ENCODE measurements around the gene CHADL.
A peak's percentile ranks its signal among the peaks of the same experiment; 100 is the strongest.
"Not testable (repeated sequence)": the region's sequence is repeated elsewhere in the genome, so short reads cannot be mapped to it uniquely, and the experiment has no call there.

The CHADL gene

DNA sequence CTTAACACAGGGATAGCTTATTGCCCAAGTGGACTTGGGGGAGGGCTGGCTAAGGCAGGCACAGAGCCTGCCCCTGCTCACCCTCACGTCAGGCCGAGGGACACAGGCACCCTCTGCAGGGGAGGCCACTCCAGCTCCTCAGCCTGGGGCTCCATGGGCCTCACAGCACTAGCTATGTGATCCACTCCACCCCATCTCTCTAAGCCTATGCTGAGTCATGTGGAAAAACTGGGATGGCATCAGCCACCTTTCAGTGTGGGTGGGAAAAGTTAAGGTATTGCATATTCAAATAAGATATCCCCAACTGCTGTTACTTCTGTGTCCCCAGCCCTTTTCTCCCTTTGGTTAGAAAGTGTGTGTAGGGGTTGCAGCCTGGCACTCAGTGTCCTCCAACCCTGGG is 23.0 kb upstream of the CHADL start:
- no peaks in the 10 kb centered on the region for H3K4me1 Mint-ChIP-seq
- peaks cover 4% of the 10 kb centered on the region for H3K36me3 Mint-ChIP-seq
- H3K4me3 Mint-ChIP-seq, result no peak overlapping the region
- no peak overlapping the region for H3K27ac Mint-ChIP-seq
- H3K9me3 Mint-ChIP-seq, result no peaks in the 10 kb centered on the region
- H3K27me3 Mint-ChIP-seq, result no peaks in the 10 kb centered on the region

DNA sequence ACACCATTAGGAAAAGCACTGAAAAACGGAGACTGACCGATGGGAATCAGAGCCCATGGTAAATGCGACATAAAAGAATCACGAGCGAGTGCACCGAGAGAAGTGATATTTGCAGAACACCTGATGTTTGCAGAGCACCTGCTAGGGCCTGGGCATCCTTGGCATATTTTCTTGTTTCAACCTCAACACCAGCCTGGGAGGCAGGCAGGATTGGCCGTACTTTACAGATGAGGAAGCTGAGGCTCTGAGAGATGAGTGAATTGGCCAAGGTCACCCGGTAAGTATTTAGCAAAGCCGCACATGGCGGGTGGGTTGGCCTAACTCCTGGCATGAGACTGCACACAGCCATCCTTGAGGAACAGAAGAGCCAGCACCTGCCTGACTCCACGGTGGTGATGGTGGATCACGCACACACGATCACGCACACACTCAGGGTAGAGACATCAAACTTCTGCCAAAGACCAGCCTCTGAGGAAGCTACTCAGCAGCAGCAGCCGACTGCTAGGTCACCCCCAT is 21.6 kb upstream of the CHADL start:
- H3K27ac Mint-ChIP-seq, result no peak overlapping the region
- no peaks in the 10 kb centered on the region for H3K27me3 Mint-ChIP-seq
- no peak overlapping the region for H3K4me3 Mint-ChIP-seq
- no peaks in the 10 kb centered on the region for H3K4me1 Mint-ChIP-seq
- no peaks in the 10 kb centered on the region for H3K9me3 Mint-ChIP-seq
- H3K36me3 Mint-ChIP-seq, result peaks cover 2% of the 10 kb centered on the region

DNA sequence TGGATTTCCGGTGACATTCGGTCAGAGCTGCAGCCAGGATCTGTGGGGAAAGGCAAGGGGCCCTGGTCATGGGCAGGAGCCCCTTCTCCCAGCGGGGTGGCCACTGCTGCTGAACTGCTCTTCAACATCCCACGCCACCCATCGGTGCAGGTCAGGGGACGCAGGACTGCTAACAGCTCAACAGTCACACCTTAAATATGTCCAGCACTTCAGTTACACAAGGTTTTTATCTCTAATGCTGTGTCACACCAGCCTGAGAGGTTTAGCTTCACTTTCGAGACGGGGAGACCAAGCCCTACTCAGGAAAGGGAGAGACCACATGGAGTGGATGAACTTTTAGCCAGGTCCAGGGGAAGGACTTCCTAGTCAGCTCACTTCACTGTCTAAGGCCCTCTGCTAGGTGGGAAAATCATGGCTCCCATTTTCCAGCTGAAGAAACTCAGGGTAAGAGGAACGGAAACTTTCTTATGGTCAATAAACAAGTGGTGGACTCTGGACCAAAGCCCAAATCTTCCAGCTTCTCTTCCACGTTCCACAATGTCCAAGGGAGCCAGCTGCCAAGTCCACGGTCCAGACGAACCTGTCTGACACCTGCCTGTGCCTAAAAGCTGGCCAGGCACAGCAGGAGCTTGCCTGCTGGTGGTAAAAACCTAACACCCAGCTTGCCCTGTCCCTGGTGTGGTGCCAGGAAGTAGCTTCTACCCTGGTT is 21.0 kb upstream of the CHADL start:
- H3K27me3 Mint-ChIP-seq, result no peaks in the 10 kb centered on the region
- no peaks in the 10 kb centered on the region for H3K4me1 Mint-ChIP-seq
- no peak overlapping the region for H3K4me3 Mint-ChIP-seq
- no peak overlapping the region for H3K27ac Mint-ChIP-seq
- no peaks in the 10 kb centered on the region for H3K9me3 Mint-ChIP-seq
- peaks cover 2% of the 10 kb centered on the region for H3K36me3 Mint-ChIP-seq

DNA sequence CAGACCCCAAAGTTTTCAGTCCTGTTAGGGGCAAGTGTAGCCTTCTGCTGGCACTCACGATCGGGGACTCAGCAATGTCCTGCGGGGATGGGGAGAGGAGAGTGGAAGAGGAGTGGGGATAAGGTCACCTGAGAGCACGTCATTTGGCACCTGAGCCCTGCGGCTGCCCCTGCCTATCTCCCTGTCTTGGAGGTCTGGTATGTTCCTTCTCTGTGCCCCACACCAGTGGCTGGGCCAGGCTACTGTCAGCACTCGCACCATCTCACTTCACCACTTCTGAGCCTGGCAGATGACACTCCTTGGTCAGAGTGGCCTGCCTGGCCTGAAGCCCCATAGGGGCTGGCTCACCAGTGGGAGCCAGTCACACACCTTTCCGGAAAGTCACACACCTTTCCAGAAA is 20.1 kb upstream of the CHADL start:
- Mint-ChIP-seq H3K36me3 (peaks cover 2% of the 10 kb centered on the region), H3K27ac (no peak overlapping the region), H3K4me3 (no peak overlapping the region), H3K4me1 (no peaks in the 10 kb centered on the region), H3K27me3 (no peaks in the 10 kb centered on the region), H3K9me3 (no peaks in the 10 kb centered on the region)

DNA sequence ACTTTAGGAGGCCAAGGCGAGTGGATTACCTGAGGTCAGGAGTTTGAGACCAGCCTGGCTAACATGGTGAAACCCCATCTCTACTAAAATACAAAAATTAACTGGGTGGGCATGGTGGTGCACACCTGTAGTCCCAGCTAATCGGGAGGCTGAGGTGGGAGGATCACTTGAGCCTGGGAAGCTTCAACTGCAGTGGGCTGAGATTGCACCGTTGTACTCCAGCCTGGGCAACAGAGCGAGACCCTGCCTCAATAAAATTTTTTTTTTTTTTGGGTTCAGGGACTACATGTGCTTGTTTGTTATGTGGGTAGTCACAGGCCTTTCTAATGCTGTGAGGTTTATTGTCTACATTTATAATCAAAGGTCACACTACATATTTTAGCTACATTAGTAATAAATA is 19.0 kb upstream of the CHADL start:
- not testable (repeated sequence) for H3K36me3 Mint-ChIP-seq

DNA sequence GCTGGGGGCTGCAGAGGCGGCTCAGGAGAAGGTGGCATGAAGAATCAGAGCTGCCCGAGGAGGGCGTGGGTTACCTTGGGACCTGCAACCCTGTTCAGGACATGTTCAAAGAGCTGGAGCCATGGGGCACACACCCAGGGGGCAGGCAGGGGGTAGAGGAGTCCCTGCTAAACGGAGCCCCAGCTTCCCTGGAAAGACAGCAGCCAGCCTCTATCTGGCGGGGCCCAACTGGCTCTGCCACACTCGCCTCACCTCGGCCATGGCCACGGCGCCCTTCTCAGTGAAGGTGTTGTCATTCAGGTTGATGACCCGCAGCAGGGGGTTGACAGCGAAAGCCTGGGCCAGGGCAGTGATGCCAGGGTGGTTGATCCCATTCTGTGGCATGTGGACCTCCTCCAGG is 17.0 kb upstream of the CHADL start:
- Mint-ChIP-seq H3K27ac (no peak overlapping the region), H3K27me3 (no peaks in the 10 kb centered on the region), H3K4me3 (no peak overlapping the region), H3K4me1 (no peaks in the 10 kb centered on the region), H3K9me3 (no peaks in the 10 kb centered on the region), H3K36me3 (no peaks in the 10 kb centered on the region)

More for the DNA sequence above, 19.0 kb upstream of the CHADL start:
- not testable (repeated sequence) for H3K4me3 Mint-ChIP-seq, H3K27ac Mint-ChIP-seq, H3K27me3 Mint-ChIP-seq, H3K9me3 Mint-ChIP-seq, H3K4me1 Mint-ChIP-seq

DNA sequence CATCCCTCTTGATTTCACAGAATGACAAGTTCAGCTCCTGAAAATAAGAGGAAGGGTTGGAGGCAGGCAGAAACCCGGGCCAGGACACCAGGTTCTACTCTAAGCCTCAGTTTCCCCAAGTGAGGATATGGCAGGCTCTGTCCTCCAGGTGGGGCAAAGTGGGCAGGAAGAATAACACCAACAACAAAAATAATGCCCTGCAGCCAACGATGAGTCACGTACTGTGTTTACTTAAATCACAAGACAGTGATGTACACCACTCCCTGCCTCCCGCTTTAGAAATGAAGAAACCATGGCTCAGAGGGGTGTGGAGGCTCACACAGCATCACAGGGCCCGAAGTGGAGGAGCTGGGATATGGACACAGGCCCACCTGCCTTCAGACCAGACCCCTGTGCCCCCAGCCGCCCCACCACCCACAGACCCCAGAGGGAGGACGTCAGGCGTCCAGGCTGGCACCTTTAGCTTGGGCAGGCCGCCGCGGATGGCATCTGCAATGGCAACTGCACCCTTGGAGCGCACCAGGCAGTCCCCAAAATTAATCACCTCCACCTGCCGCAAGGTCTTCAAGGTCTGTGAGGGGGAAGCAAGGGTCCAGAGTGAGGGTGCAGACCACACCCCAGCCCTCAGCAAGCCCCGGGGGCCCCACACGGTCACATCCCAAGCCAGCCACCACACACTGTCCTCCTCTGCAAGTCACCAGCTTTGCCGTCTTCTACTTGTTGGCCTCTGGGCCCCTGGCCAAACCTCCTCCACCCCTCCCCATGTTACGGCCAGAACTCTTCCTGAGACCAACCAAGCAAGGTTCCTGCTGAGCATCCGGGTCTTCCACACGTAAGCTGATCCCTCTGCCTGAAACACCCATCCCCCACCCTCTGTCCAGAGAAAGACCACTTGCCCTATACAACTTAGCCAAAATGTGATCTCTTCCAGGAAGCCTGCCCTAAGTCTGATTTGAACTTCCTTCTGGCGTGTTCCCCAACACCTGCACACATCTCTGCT is 15.8 kb upstream of the CHADL start:
- no peak overlapping the region for H3K27ac Mint-ChIP-seq

DNA sequence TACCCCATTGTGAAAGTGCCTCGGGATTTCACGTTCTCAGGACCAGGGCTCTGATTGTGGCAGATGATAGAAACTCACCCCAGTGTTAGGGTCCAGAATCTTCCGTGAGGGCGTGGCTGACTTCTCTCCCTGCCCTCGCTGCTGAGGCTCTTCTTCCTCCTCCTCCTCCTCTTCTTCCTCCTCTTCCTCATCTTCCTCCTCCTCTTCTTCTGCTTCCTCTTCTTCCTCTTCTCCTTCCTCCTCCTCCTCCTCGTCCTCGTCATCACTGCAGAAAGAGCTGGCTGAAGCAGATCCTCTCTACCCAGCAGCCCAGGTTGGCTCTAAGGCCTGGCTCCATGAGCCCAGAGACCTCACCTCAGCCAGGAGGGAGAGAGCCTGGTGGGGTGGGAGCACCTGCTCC is 13.5 kb upstream of the CHADL start:
- H3K9me3 Mint-ChIP-seq, result no peaks in the 10 kb centered on the region
- H3K36me3 Mint-ChIP-seq, result no peaks in the 10 kb centered on the region
- H3K4me3 Mint-ChIP-seq, result no peak overlapping the region
- no peaks in the 10 kb centered on the region for H3K4me1 Mint-ChIP-seq
- no peaks in the 10 kb centered on the region for H3K27me3 Mint-ChIP-seq
- no peak overlapping the region for H3K27ac Mint-ChIP-seq

More for the DNA sequence above, 15.8 kb upstream of the CHADL start:
- H3K4me1 Mint-ChIP-seq, result no peaks in the 10 kb centered on the region
- no peaks in the 10 kb centered on the region for H3K36me3 Mint-ChIP-seq
- H3K4me3 Mint-ChIP-seq, result no peak overlapping the region
- H3K9me3 Mint-ChIP-seq, result no peaks in the 10 kb centered on the region
- no peaks in the 10 kb centered on the region for H3K27me3 Mint-ChIP-seq

DNA sequence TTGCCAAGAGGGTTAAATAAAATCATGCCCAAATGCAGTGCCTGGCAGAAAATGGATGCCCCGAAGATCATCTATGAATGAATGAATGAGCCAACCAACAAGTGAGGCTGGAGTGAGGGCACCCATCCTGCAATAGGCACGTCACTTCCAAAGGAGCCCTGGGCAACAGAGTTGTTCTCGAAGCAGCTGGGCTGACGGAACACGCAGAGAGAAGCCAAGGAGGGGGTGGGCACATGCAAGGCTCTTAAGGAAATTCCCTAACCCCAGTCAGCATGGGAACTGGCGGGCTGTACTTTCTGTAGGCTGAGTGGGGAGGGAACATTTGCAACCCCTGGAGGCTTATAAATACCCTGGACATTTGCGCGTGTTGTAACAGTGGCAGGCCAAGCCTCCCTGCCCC is 11.6 kb upstream of the CHADL start:
- H3K4me1 Mint-ChIP-seq, result no peaks in the 10 kb centered on the region
- H3K9me3 Mint-ChIP-seq, result no peaks in the 10 kb centered on the region
- no peak overlapping the region for H3K27ac Mint-ChIP-seq
- no peaks in the 10 kb centered on the region for H3K27me3 Mint-ChIP-seq
- H3K36me3 Mint-ChIP-seq, result peaks cover 3% of the 10 kb centered on the region
- no peak overlapping the region for H3K4me3 Mint-ChIP-seq

DNA sequence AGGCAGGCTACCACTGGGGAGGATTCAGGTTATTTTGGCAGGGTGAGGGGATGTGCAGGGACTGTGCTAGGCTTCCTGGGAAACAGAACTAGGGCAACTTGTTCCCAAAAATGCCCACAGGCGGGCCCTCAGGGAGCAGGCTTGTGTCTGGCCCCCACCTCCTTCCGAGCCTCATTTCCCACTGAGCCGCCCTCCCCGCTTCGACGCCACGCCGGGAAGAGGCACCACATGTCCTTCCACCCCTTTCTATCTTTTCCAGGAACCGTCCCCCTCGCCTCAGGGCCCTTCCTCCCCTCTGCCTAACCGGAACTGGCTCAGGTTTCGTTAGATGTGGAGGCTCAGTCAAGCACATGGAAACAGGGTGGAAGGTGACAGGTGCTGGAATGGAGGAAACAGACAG is 9.4 kb upstream of the CHADL start:
- Mint-ChIP-seq H3K4me3 (no peak overlapping the region), H3K27ac (no peak overlapping the region), H3K4me1 (no peaks in the 10 kb centered on the region), H3K27me3 (no peaks in the 10 kb centered on the region), H3K9me3 (no peaks in the 10 kb centered on the region), H3K36me3 (peaks cover 3% of the 10 kb centered on the region)

DNA sequence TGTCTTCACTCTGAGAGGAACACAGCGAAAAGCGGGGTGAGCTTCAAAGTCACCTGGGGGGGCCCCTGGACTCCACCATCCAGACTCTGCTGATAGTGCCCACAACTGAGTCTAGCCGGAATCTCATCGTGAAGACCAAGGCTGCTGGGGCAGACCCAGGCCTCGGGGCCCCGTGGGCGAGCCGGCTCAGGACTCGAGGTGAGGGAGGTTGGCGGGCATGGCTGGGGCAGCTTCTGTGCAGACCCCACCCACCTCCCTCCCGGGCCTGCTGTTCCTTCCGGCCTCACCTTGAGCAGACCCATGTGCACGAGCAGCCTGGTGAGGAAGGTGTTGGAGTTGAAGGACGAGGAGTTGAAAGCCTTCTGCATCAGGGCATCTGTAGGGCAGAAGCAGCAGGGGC is 8.7 kb upstream of the CHADL start:
- Mint-ChIP-seq H3K4me1 (no peaks in the 10 kb centered on the region), H3K36me3 (peaks cover 3% of the 10 kb centered on the region), H3K4me3 (no peak overlapping the region), H3K27me3 (no peaks in the 10 kb centered on the region), H3K9me3 (no peaks in the 10 kb centered on the region), H3K27ac (no peak overlapping the region)

DNA sequence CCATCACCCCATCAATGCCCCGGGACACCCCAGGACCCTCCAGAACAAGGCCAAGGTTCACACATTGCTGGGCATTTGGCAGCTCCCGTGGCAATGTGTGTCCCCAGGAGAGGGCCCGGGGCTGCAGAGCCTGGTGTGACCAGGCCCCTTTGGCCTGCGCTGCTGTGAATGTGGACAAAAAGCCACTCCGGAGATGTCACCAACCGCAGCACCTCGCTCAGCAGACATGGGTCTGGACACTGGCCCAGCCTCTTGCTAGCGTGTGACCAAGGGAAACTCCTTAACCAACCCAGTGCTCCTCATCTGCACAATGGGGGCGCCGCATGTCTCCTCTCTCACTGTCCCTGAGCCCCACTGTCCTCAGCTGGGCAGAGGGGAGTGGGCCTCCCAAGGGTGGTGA is 8.0 kb upstream of the CHADL start:
- no peaks in the 10 kb centered on the region for H3K4me1 Mint-ChIP-seq
- H3K9me3 Mint-ChIP-seq, result no peaks in the 10 kb centered on the region
- H3K27ac Mint-ChIP-seq, result no peak overlapping the region
- H3K4me3 Mint-ChIP-seq, result no peak overlapping the region
- H3K27me3 Mint-ChIP-seq, result no peaks in the 10 kb centered on the region
- H3K36me3 Mint-ChIP-seq, result peaks cover 5% of the 10 kb centered on the region

DNA sequence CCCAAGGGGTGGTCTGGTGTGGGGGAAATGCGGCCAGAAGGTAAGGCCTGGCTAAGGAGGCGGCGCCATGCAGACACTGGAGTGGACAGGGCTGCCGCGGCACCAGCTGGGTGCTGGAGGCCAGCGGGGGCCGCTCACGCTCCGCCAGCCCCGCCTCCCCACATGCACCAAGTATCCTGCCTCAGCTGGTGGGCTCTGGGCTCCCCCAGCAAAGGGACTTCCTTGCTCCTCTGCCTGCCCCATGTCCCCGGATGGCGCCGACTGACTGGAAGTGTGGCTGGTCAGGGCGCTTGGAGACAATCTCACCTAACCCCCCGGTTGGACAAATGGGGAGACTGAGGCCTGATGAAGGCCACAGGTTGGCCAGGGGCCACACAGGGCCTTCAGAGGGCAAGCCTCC is 7.6 kb upstream of the CHADL start:
- Mint-ChIP-seq H3K27me3 (no peaks in the 10 kb centered on the region), H3K27ac (no peak overlapping the region), H3K4me1 (no peaks in the 10 kb centered on the region), H3K9me3 (no peaks in the 10 kb centered on the region), H3K4me3 (no peak overlapping the region), H3K36me3 (peaks cover 5% of the 10 kb centered on the region)

DNA sequence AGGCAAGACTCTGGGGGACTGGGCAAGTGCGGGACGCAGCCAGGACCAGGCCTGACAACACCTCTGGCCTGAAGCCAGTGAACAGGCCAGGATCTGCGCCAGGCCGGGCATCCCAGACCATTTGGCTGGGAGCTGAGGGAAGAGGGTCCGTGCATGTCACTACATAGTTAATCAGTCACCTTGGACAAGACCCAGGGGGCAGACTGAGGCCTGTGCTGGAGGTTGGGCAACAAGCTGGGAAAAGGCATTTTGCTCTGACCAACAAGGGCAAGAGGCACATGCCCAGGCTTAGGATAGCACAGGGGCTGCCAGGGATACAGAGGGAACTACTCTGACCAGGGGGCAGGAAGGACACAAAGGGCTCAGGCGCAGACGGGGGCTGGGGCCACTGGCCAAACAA is 7.0 kb upstream of the CHADL start:
- Mint-ChIP-seq H3K9me3 (no peaks in the 10 kb centered on the region), H3K27ac (no peak overlapping the region), H3K4me3 (no peak overlapping the region), H3K4me1 (no peaks in the 10 kb centered on the region), H3K36me3 (peaks cover 5% of the 10 kb centered on the region), H3K27me3 (no peaks in the 10 kb centered on the region)

DNA sequence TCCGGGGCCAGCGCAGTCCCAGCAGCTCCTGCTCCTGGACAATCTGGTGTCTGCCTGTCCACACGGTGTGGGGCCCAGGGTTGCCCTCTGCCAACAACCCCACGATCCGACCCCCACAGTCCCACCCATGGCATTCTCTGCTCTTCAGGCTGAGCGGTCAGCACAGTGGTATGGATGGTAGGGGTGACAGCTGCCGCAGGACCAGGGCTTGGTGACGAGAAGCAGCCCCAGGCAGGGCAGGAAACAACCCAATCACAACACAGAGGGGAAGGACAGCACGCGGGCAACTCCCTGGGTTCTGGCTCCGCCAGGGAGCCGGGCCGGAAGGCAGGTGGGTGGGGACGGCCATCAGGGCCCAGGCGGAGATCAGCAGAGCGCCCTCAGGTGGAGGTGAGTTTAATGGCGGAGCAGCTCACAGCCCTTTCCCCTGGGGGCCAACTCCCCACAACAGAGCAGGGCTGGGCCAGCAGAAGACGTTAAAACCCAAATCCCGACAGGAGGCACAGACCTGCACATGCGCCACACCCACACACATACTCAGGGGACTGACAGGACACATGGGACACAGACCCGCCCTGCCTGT is 5.3 kb upstream of the CHADL start:
- Mint-ChIP-seq H3K4me1 (no peaks in the 10 kb centered on the region), H3K36me3 (peaks cover 5% of the 10 kb centered on the region), H3K27ac (no peak overlapping the region), H3K4me3 (no peak overlapping the region), H3K9me3 (no peaks in the 10 kb centered on the region), H3K27me3 (no peaks in the 10 kb centered on the region)

DNA sequence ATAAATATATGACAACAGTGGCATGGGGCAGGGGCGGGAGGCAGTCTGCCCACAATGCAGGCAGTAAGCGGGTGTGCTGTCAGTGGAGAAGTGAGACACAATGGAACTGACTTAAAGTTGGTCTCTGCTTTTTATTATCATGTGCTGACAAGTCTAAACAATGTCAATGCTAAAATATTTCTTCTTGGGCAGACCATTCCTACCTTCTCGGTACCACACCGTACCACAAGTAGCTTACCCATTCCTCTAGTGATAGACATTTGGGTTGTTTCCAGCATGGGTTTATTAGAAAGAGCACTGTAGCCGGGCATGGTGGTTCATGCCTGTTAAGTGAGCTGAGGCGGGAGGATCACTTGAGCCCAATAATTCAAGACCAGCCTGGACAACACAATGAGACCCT is 2.6 kb upstream of the CHADL start:
- peaks cover 5% of the 10 kb centered on the region for H3K36me3 Mint-ChIP-seq
- H3K27ac Mint-ChIP-seq, result peak overlapping the region; percentile 51
- no peaks in the 10 kb centered on the region for H3K27me3 Mint-ChIP-seq
- no peaks in the 10 kb centered on the region for H3K9me3 Mint-ChIP-seq
- no peak overlapping the region for H3K4me3 Mint-ChIP-seq
- H3K4me1 Mint-ChIP-seq, result peaks cover 4% of the 10 kb centered on the region
